WTC11 (cell line): ENCODE data around the gene RSU1. TPM values are rescaled to one million over a fixed set of nuclear protein-coding genes. Genes with fewer than 3 reads are reported as not detected.

ENCODE experiments used
- ATAC-seq: fragments of 200-7000 bp; cut with Tn5 transposase; 2 replicates; pipeline ENCODE4 v1.10.0; 2021; ENCODE audit warnings: mild to moderate bottlenecking, moderate library complexity
- CTCF ChIA-PET: fragments of 300-600 bp; sonication (Branson Sonifier 250); formaldehyde crosslinking; loops from one replicate; lab custom pipeline; 2021; ENCODE audit warnings: antibody characterized with exemption; lab: Charles Lee
- POLR2A ChIA-PET: fragments of 350-600 bp; sonication (Branson Sonifier 250); formaldehyde crosslinking; loops from one replicate; lab custom pipeline; 2021; ENCODE audit warnings: antibody characterized with exemption; lab: Charles Lee
- DNase-seq: peaks from one replicate; pipeline ENCODE4 v3.0.0; 2021; ENCODE audit warnings: low spot score
- H3K27ac Mint-ChIP-seq: 2 replicates; pipeline ENCODE4 v1.8.0; 2021; ENCODE audit warnings: mixed read lengths
- H3K27me3 Mint-ChIP-seq: 2 replicates; pipeline ENCODE4 v1.8.0; 2021; ENCODE audit warnings: low read depth, mild to moderate bottlenecking, moderate library complexity, mixed read lengths
- H3K36me3 Mint-ChIP-seq: 2 replicates; pipeline ENCODE4 v1.8.0; 2021; ENCODE audit warnings: mixed read lengths
- H3K4me1 Mint-ChIP-seq: 2 replicates; pipeline ENCODE4 v1.8.0; 2022; ENCODE audit warnings: mixed read lengths
- H3K4me3 Mint-ChIP-seq: 2 replicates; pipeline ENCODE4 v1.8.0; 2021; ENCODE audit warnings: mild to moderate bottlenecking, moderate library complexity, mixed read lengths
- H3K9me3 Mint-ChIP-seq: 2 replicates; pipeline ENCODE4 v1.8.0; 2021; ENCODE audit warnings: mixed read lengths
- FOXK1 ChIP-seq: sonication (generic); formaldehyde crosslinking; IDR thresholded peaks from 2 replicates; pipeline ENCODE4 v1.8.0; 2022; ENCODE audit warnings: mild to moderate bottlenecking, moderate library complexity, missing genetic modification reagents
- NFE2L1 ChIP-seq: sonication (generic); formaldehyde crosslinking; IDR thresholded peaks from 2 replicates; pipeline ENCODE4 v1.8.1; 2023; ENCODE audit warnings: missing genetic modification reagents
- TEAD1 ChIP-seq: sonication (generic); formaldehyde crosslinking; IDR thresholded peaks from 2 replicates; pipeline ENCODE4 v1.8.0; 2022; ENCODE audit warnings: mild to moderate bottlenecking, missing genetic modification reagents
- TEAD4 ChIP-seq: sonication (generic); formaldehyde crosslinking; IDR thresholded peaks from 2 replicates; pipeline ENCODE4 v1.8.0; 2022; ENCODE audit warnings: mild to moderate bottlenecking, missing genetic modification reagents
- TP53 ChIP-seq: sonication (generic); formaldehyde crosslinking; IDR thresholded peaks from 2 replicates; pipeline ENCODE4 v1.8.1; 2023; ENCODE audit warnings: mild to moderate bottlenecking, missing genetic modification reagents
- total RNA-seq: library from RNA; stranded (reverse); gene quantifications from 3 replicates; pipeline ENCODE4 v1.2.3, GENCODE V29; 2021
- TF ChIP-seq, protein P1 (sequence below): fragments of 250-450 bp; sonication (Bioruptor Pico); IDR thresholded peaks from 2 replicates; pipeline ENCODE4 v1.9.0; 2021; ENCODE audit warnings: mild to moderate bottlenecking, borderline replicate concordance
- TF ChIP-seq, protein P2 (sequence below): sonication (generic); formaldehyde crosslinking; IDR thresholded peaks from 2 replicates; pipeline ENCODE4 v1.8.1; 2022; ENCODE audit warnings: mild to moderate bottlenecking, missing genetic modification reagents, moderate library complexity, borderline replicate concordance
- TF ChIP-seq, protein P3 (sequence below): fragments of 250-450 bp; sonication (Bioruptor Pico); conservative IDR thresholded peaks from 2 replicates; pipeline ENCODE4 v1.9.0; 2021; ENCODE audit warnings: mild to moderate bottlenecking
- TF ChIP-seq, protein P4 (sequence below): sonication (generic); formaldehyde crosslinking; IDR thresholded peaks from 2 replicates; pipeline ENCODE4 v1.8.1; 2022; ENCODE audit warnings: low read depth, missing genetic modification reagents, borderline replicate concordance
- TF ChIP-seq, protein P5 (sequence below): sonication (generic); formaldehyde crosslinking; IDR thresholded peaks from 2 replicates; pipeline ENCODE4 v1.8.1; 2023; ENCODE audit warnings: mild to moderate bottlenecking, missing genetic modification reagents, moderate library complexity

RSU1 gene
- total RNA-seq, 1 experiment from 2014 or later = 46.4 TPM

DNA sequence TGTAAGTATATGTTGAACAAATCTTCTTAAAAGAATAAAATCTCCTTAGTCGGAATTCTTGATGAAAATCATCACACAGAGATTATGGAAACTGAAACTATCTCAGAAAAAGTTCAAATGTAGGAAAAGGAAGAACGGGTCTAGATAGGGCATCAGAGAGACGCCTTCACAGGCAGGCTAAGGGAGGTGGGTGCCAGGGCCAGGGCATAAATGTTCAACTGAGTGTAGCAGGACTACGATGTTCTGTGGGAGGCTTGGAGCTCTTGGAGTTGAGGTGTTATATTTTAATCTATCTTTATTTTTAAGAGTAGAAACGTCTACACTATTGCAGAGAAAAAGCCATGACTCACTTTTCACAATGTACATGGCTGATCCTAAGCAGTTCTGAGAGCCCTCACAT is 101.2 kb downstream of the RSU1 start (continued):
- TF ChIP-seq, protein P1, sequence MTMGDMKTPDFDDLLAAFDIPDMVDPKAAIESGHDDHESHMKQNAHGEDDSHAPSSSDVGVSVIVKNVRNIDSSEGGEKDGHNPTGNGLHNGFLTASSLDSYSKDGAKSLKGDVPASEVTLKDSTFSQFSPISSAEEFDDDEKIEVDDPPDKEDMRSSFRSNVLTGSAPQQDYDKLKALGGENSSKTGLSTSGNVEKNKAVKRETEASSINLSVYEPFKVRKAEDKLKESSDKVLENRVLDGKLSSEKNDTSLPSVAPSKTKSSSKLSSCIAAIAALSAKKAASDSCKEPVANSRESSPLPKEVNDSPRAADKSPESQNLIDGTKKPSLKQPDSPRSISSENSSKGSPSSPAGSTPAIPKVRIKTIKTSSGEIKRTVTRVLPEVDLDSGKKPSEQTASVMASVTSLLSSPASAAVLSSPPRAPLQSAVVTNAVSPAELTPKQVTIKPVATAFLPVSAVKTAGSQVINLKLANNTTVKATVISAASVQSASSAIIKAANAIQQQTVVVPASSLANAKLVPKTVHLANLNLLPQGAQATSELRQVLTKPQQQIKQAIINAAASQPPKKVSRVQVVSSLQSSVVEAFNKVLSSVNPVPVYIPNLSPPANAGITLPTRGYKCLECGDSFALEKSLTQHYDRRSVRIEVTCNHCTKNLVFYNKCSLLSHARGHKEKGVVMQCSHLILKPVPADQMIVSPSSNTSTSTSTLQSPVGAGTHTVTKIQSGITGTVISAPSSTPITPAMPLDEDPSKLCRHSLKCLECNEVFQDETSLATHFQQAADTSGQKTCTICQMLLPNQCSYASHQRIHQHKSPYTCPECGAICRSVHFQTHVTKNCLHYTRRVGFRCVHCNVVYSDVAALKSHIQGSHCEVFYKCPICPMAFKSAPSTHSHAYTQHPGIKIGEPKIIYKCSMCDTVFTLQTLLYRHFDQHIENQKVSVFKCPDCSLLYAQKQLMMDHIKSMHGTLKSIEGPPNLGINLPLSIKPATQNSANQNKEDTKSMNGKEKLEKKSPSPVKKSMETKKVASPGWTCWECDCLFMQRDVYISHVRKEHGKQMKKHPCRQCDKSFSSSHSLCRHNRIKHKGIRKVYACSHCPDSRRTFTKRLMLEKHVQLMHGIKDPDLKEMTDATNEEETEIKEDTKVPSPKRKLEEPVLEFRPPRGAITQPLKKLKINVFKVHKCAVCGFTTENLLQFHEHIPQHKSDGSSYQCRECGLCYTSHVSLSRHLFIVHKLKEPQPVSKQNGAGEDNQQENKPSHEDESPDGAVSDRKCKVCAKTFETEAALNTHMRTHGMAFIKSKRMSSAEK (CRISPR knock-in tag) = no peak

DNA sequence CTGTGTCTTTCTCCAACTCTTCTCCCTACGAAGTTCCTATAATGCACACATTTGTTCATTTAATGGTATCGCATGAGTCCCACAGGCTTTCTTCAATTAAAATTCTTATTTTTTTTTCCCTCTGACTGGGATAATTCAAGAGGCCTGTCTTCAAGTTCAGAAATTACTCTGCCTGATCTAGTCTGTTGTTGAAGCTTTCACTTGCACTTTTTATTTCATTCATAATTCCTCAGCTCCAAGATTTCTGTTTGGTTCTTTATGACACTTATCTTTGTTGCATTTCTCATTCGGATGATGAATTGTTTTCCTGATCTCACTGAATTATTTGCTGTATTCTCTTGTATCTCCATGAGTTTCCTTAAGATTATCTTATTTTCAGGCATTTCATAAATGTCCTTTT is 103.9 kb downstream of the RSU1 start:
- no peak overlapping the region for H3K4me3 Mint-ChIP-seq
- peaks cover 57% of the 10 kb centered on the region for H3K9me3 Mint-ChIP-seq
- no peak for TF ChIP-seq FOXK1 (CRISPR knock-in tag)
- TF ChIP-seq, protein P2, sequence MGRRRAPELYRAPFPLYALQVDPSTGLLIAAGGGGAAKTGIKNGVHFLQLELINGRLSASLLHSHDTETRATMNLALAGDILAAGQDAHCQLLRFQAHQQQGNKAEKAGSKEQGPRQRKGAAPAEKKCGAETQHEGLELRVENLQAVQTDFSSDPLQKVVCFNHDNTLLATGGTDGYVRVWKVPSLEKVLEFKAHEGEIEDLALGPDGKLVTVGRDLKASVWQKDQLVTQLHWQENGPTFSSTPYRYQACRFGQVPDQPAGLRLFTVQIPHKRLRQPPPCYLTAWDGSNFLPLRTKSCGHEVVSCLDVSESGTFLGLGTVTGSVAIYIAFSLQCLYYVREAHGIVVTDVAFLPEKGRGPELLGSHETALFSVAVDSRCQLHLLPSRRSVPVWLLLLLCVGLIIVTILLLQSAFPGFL (CRISPR knock-in tag) = no peak
- TF ChIP-seq NFE2L1 (CRISPR knock-in tag) = no peak
- no peak for TF ChIP-seq TP53 (CRISPR knock-in tag)
- TF ChIP-seq TEAD1 (CRISPR knock-in tag) = no peak
- TF ChIP-seq, protein P3, sequence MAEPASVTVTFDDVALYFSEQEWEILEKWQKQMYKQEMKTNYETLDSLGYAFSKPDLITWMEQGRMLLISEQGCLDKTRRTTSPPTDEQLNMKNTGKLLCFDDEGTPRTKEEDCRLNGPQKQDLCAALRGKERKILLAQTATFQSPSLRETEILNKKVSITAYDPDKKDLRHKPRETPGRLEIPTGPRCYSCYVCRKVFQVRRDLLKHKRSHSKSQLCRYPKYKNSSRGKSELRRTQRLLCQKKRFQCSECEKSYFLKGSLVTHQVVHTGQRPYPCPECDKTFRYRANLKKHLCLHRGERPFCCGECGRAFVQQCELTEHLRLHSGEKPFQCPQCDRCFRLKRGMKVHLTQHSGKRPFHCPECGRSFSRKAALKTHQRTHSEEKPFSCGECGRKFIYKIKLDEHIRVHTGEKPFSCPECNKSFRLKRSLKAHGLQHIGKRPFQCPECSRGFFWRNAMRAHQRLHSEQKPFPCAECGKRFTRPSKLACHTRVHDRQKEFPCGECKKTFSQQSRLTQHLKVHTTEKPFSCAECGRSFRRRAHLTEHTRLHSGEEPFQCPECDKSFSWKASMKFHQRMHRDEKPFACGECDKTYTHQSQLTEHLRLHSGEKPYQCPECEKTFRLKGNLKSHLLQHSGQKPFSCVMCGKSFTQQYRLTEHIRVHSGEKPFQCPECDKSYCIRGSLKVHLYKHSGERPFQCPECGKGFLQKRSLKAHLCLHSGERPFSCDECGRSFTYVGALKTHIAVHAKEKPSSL (CRISPR knock-in tag) = no peak
- TF ChIP-seq TEAD4 (CRISPR knock-in tag) = no peak
- H3K27ac Mint-ChIP-seq = no peak overlapping the region
- peaks cover 9% of the 10 kb centered on the region; the same call in 1 of the 2 replicates for H3K27me3 Mint-ChIP-seq
- H3K4me1 Mint-ChIP-seq = no peaks in the 10 kb centered on the region
- ATAC-seq (no peak), DNase-seq (no peak)
- peaks cover 33% of the 10 kb centered on the region for H3K36me3 Mint-ChIP-seq
- ChIA-PET CTCF (interaction anchor here (0.5 kb wide), 1 partner anchor 1283 kb away, joined by 3 read pairs; no protein-coding TSS in a partner anchor), POLR2A (no interaction called here)

DNA sequence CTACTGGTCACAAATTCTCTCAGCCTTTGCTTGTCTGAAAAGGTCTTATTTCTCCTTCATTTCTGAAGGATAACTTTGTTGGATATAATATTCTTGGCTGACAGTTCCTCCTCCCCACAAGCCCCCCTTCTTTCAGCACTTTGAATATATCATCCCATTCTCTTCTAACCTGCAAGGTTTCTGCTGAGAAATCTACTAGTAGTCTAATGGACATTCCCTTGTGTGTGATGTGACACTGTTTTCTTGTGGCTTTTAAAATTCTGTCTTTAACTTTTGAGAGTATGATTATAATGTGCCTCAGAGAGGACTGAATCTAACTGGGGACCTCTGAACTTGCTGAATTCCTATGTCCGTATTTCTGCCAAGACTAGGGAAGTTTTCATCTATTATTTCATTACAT is 104.3 kb downstream of the RSU1 start:
- no peaks in the 10 kb centered on the region for H3K4me1 Mint-ChIP-seq
- H3K9me3 Mint-ChIP-seq = peaks cover 57% of the 10 kb centered on the region
- ChIA-PET CTCF (no interaction called here), POLR2A (no interaction called here)
- H3K4me3 Mint-ChIP-seq = no peak overlapping the region
- no peak for DNase-seq
- no peak for ATAC-seq
- TF ChIP-seq, protein P4, sequence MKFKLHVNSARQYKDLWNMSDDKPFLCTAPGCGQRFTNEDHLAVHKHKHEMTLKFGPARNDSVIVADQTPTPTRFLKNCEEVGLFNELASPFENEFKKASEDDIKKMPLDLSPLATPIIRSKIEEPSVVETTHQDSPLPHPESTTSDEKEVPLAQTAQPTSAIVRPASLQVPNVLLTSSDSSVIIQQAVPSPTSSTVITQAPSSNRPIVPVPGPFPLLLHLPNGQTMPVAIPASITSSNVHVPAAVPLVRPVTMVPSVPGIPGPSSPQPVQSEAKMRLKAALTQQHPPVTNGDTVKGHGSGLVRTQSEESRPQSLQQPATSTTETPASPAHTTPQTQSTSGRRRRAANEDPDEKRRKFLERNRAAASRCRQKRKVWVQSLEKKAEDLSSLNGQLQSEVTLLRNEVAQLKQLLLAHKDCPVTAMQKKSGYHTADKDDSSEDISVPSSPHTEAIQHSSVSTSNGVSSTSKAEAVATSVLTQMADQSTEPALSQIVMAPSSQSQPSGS (CRISPR knock-in tag) = no peak
- TF ChIP-seq, protein P5, sequence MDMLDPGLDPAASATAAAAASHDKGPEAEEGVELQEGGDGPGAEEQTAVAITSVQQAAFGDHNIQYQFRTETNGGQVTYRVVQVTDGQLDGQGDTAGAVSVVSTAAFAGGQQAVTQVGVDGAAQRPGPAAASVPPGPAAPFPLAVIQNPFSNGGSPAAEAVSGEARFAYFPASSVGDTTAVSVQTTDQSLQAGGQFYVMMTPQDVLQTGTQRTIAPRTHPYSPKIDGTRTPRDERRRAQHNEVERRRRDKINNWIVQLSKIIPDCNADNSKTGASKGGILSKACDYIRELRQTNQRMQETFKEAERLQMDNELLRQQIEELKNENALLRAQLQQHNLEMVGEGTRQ = no peak
- peaks cover 33% of the 10 kb centered on the region for H3K36me3 Mint-ChIP-seq
- H3K27me3 Mint-ChIP-seq = peaks cover 9% of the 10 kb centered on the region; the same call in 1 of the 2 replicates
- H3K27ac Mint-ChIP-seq = no peak overlapping the region
